ENCODE measurements around the gene JOSD1. TPM values are rescaled to one million over a fixed set of nuclear protein-coding genes. Genes with fewer than 3 reads are reported as not detected.

The JOSD1 gene
- total and polyA plus RNA-seq, 2 experiments from 2014 or later, result 6.6 to 51.2 TPM

GRCh38 chr22:38696606-38697424 is 3.9 kb downstream of the JOSD1 start:
- peaks cover 41% of the 10 kb centered on the region for H3F3A ChIP-seq (ENCODE audit: insufficient read depth)
- no peaks in the 10 kb centered on the region for H3K9me3 ChIP-seq (ENCODE audit: low read depth)
- H2AFZ ChIP-seq, result no peak overlapping the region
- H3K79me2 ChIP-seq (ENCODE audit: insufficient read depth), result peaks cover 83% of the 10 kb centered on the region
- DNase-seq, result peak; percentile 94
- in situ Hi-C loops (cut with MboI), result no loop called here
- no peak for TF ChIP-seq EZH2phosphoT487 (IDR thresholded peaks at IDR 0.05; ENCODE audit: insufficient read depth, low read depth)
- TF ChIP-seq EZH2 (IDR thresholded peaks at IDR 0.05; ENCODE audit: insufficient read depth, poor library complexity, severe bottlenecking), result no peak
- peak overlapping the region; percentile 63 for H3K4me2 ChIP-seq (ENCODE audit: unreplicated experiment)
- no peaks in the 10 kb centered on the region for H3K9me2 ChIP-seq (ENCODE audit: insufficient read depth)
- 25 to 38% methylated on average over 3 of the region's 3 CpGs for WGBS, 2 experiments (ENCODE audit: low coverage in 1 of 2, low lambda C conversion rate in 2 of 2, missing lambda C conversion rate in 2 of 2)
- H3K36me3 ChIP-seq (ENCODE audit: low read depth), result peaks cover 10% of the 10 kb centered on the region; the same call in 1 of the 2 replicates
- peak overlapping the region; percentile 57 for H3K9ac ChIP-seq
- peak overlapping the region; percentile 97 for H3K27ac ChIP-seq
- peaks cover 41% of the 10 kb centered on the region for H3K4me1 ChIP-seq (ENCODE audit: insufficient read depth)
- no peaks in the 10 kb centered on the region for H3K27me3 ChIP-seq (replicated peaks; ENCODE audit: insufficient read depth)
- H3K4me3 ChIP-seq, result peak overlapping the region; percentile 87
- no peaks in the 10 kb centered on the region for H4K20me1 ChIP-seq (ENCODE audit: insufficient read depth)

- H3F3A ChIP-seq (ENCODE audit: insufficient read depth), result peaks cover 43% of the 10 kb centered on the region
- H3K4me2 ChIP-seq (ENCODE audit: unreplicated experiment), result peak overlapping the region; percentile 0
- no peak overlapping the region for H3K9ac ChIP-seq
- no peak overlapping the region for H2AFZ ChIP-seq
- 67 to 70% methylated on average over 3 of the region's 3 CpGs for WGBS, 2 experiments (ENCODE audit: low coverage in 1 of 2, low lambda C conversion rate in 2 of 2, missing lambda C conversion rate in 2 of 2)
- DNase-seq, result peak; percentile 36
- H3K9me3 ChIP-seq (ENCODE audit: low read depth), result no peaks in the 10 kb centered on the region
- in situ Hi-C loops (cut with MboI), result no loop called here
- H3K27ac ChIP-seq, result no peak overlapping the region
- no peak overlapping the region for H3K4me3 ChIP-seq
- H3K36me3 ChIP-seq (ENCODE audit: low read depth), result peaks cover 19% of the 10 kb centered on the region; the same call in 1 of the 2 replicates
- TF ChIP-seq EZH2phosphoT487 (IDR thresholded peaks at IDR 0.05; ENCODE audit: insufficient read depth, low read depth) (no peak), EZH2 (IDR thresholded peaks at IDR 0.05; ENCODE audit: insufficient read depth, poor library complexity, severe bottlenecking) (no peak)
- peaks cover 96% of the 10 kb centered on the region for H3K79me2 ChIP-seq (ENCODE audit: insufficient read depth)
- H3K27me3 ChIP-seq (replicated peaks; ENCODE audit: insufficient read depth), result no peaks in the 10 kb centered on the region
- H4K20me1 ChIP-seq (ENCODE audit: insufficient read depth), result no peaks in the 10 kb centered on the region
- peaks cover 41% of the 10 kb centered on the region for H3K4me1 ChIP-seq (ENCODE audit: insufficient read depth)
- no peaks in the 10 kb centered on the region for H3K9me2 ChIP-seq (ENCODE audit: insufficient read depth)
These were observed 5.8 kb downstream of the JOSD1 start for GRCh38 chr22:38694940-38695339.

- no peak overlapping the region for H2AFZ ChIP-seq
- WGBS, 2 experiments (ENCODE audit: low coverage in 1 of 2, low lambda C conversion rate in 2 of 2, missing lambda C conversion rate in 2 of 2), result 82 to 85% methylated on average over 2 of the region's 2 CpGs
- H3K27ac ChIP-seq, result no peak overlapping the region
- H3K4me3 ChIP-seq, result no peak overlapping the region
- H3K27me3 ChIP-seq (replicated peaks; ENCODE audit: insufficient read depth), result no peaks in the 10 kb centered on the region
- no peaks in the 10 kb centered on the region for H3K9me2 ChIP-seq (ENCODE audit: insufficient read depth)
- H3K4me1 ChIP-seq (ENCODE audit: insufficient read depth), result peaks cover 36% of the 10 kb centered on the region
- peaks cover 20% of the 10 kb centered on the region; the same call in 1 of the 2 replicates for H3K36me3 ChIP-seq (ENCODE audit: low read depth)
- H3K9me3 ChIP-seq (ENCODE audit: low read depth), result no peaks in the 10 kb centered on the region
- no peak overlapping the region for H3K4me2 ChIP-seq (ENCODE audit: unreplicated experiment)
- no peaks in the 10 kb centered on the region for H4K20me1 ChIP-seq (ENCODE audit: insufficient read depth)
- peaks cover 96% of the 10 kb centered on the region for H3K79me2 ChIP-seq (ENCODE audit: insufficient read depth)
- in situ Hi-C loops (cut with MboI), result no loop called here
- peaks cover 36% of the 10 kb centered on the region for H3F3A ChIP-seq (ENCODE audit: insufficient read depth)
- peak; percentile 4 for DNase-seq
- TF ChIP-seq EZH2 (IDR thresholded peaks at IDR 0.05; ENCODE audit: insufficient read depth, poor library complexity, severe bottlenecking), result no peak
- no peak for TF ChIP-seq EZH2phosphoT487 (IDR thresholded peaks at IDR 0.05; ENCODE audit: insufficient read depth, low read depth)
- H3K9ac ChIP-seq, result no peak overlapping the region
These were observed 6.7 kb downstream of the JOSD1 start for GRCh38 chr22:38694049-38694448.

GRCh38 chr22:38689651-38690050 is 11.1 kb downstream of the JOSD1 start:
- in situ Hi-C loops (cut with MboI), result no loop called here
- no peak for TF ChIP-seq EZH2 (IDR thresholded peaks at IDR 0.05; ENCODE audit: insufficient read depth, poor library complexity, severe bottlenecking)
- no peak for TF ChIP-seq EZH2phosphoT487 (IDR thresholded peaks at IDR 0.05; ENCODE audit: insufficient read depth, low read depth)
- Histone ChIP-seq H3K4me3 (no peak overlapping the region), H4K20me1 (ENCODE audit: insufficient read depth) (no peaks in the 10 kb centered on the region), H2AFZ (no peak overlapping the region), H3K9me3 (ENCODE audit: low read depth) (no peaks in the 10 kb centered on the region), H3K4me2 (ENCODE audit: unreplicated experiment) (no peak overlapping the region), H3K9ac (no peak overlapping the region), H3K9me2 (ENCODE audit: insufficient read depth) (no peaks in the 10 kb centered on the region), H3K79me2 (ENCODE audit: insufficient read depth) (peaks cover 77% of the 10 kb centered on the region), H3K27me3 (replicated peaks; ENCODE audit: insufficient read depth) (no peaks in the 10 kb centered on the region), H3K27ac (no peak overlapping the region), H3K36me3 (ENCODE audit: low read depth) (peaks cover 56% of the 10 kb centered on the region), H3F3A (ENCODE audit: insufficient read depth) (0 out of 2 replicates have a peak, but pooled peaks cover 12% of the 10 kb centered on the region), H3K4me1 (ENCODE audit: insufficient read depth) (no peaks in the 10 kb centered on the region)
- DNase-seq, result no peak
- WGBS, 2 experiments (ENCODE audit: low coverage in 1 of 2, low lambda C conversion rate in 2 of 2, missing lambda C conversion rate in 2 of 2), result 48 to 57% methylated on average over 1 of the region's 1 CpG
